ENCODE data around the gene GTF2IRD2. TPM values are rescaled to one million over a fixed set of nuclear protein-coding genes. Genes with fewer than 3 reads are reported as not detected.
"Not testable (repeated sequence)": the region's sequence is repeated elsewhere in the genome, so short reads cannot be mapped to it uniquely, and the experiment has no call there.

GTF2IRD2 gene
- 0.72 and 0.74 TPM in 2 replicates for total RNA-seq (2014; rRNA removed; shearing (Covaris generic); ENCODE audit: low replicate concordance)

DNA sequence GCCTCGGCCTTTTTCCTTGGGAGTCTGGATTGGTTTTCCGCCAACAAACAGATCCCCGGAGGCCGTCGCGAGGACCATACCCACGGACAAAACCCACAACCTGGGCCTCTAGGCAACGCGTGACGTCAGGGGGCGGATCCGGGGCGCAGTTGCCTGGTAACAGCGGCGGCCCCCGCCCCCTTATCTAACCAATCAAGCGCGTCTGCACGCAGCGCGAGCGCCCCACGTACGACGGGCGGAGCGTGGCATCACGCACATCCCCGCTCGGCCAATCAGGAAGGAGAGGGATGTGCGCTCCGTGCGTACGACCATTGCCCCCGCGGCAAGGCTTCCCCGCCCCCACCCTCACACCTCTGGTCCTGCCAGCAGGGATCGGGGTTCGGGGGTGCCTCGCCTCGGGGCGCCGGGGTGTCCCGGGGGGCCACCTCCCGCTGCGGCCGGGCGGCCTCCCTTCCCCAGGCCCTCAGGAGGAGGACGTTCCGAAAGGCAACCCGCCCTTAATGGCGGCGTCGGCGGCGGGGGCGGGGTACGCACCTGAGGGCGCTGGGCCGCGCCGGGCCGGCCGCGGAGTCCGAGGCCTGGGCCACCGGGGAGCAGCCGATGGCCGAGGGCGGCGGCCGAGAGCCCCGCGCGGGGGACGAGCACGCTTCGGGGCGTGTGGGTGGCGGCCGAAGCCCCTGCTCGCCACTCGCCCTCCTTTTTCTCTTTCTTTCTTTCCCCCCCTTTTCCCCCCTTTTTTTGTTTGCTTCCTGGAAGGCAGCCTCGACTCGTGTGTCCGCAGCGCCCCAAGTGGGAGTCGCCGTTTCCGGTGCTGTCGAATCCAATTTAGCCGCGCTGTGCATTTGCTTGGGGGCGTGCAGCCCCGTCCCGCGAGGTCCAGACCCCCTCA, at the start of gene GTF2IRD2:
TSS of gene GTF2IRD2 (minus strand) at position 773 of the 889 bp plus-strand sequence. CDS start 15,227 bp downstream, outside the sequence.
- H3K4me3 ChIP-seq = not testable (repeated sequence)

DNA sequence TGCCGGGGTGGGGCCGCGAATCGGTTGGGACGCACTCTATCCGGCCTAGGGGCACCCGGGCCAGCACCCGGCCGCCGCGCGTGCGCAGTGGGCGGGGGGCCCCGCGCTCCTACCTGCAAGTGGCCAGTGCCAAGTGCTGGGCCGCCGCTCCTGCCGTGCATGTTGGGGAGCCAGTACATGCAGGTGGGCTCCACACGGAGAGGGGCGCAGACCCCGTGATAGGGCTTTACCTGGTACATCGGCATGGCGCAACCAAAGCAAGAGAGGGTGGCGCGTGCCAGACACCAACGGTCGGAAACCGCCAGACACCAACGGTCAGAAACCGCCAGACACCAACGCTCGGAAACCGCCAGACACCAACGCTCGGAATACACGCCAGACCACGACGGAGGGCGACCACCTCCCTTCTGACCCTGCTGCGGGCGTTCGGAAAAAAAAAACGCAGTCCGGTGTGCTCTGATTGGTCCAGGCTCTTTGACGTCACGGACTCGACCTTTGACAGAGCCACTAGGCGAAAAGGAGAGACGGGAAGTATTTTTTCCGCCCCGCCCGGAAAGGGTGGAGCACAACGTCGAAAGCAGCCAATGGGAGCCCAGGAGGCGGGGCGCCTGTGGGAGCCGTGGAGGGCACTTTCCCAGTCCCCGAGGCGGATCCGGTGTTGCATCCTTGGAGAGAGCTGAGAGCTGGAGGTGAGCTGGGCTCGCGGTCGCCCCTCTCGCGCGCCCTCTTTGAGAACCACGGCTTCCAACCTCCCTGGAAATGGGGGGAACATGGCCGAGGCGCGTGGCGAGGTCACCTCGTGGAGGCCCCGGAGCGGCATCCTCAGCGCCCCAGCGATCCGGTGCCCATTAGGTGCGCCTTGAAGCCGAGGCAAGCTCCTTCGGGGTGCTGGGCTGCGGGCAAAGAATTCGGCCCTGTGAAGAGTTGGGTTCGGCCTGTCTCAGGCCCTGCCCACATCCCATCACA, 39.0 kb upstream of the GTF2IRD2 start:
- not testable (repeated sequence) for H3K27me3 ChIP-seq, H3K36me3 ChIP-seq, H3K9me3 ChIP-seq
- DNase-seq = peak; percentile 82
- H3K4me3 ChIP-seq = peak overlapping the region; percentile 71

More for the DNA sequence above, at the start of gene GTF2IRD2:
- H3K9me3 ChIP-seq, DNase-seq, H3K27me3 ChIP-seq, H3K36me3 ChIP-seq: not testable (repeated sequence)

DNA sequence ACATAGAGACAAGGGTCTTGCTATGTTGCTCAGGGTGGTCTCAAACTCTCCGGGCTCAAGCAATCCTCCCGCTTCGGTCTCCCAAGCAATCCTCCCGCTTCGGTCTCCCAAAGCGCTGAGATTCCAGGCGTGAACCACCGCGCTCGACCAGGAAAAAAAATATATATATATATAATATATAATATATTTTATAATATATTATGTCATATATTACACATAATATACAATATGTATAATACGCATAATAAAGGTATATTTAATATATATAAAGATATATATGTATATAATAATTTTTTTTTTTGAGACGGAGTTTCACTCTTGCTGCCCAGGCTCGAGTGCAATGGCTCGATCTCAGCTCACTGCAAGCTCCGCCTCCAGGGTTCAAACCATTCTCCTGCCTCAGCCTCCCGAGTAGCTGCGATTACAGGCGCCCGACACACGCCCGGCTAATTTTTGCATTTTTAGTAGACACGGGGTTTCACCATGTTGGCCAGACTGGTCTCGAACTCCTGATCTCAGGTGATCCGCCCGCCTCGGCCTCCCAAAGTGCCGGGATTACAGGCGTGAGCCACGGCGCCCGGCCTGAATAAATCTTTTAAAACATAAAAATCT, 38.2 kb upstream of the GTF2IRD2 start:
- not testable (repeated sequence) for DNase-seq

DNA sequence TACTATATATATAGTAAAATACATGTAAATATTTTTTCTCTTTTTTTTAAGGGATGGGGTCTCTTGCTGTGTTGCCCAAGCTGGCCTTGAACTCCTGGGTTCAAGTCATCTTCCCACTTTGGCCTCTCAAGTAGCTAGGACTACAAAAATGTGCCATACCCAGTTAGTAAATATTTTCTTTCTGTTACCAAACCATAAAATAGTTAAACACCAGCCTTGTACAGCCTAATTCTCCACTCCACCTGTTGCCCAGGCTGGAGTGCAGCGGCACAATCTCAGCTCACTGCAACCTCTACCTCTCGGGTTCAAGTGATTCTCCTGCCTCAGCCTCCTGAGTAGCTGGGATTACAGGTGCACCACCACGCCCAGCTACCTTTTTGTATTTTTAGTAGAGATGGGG, 33.9 kb upstream of the GTF2IRD2 start:
- DNase-seq, H3K36me3 ChIP-seq, H3K9me3 ChIP-seq, H3K4me3 ChIP-seq, H3K27me3 ChIP-seq: not testable (repeated sequence)

More for the DNA sequence above, 38.2 kb upstream of the GTF2IRD2 start:
- H3K27me3 ChIP-seq, H3K9me3 ChIP-seq, H3K4me3 ChIP-seq, H3K36me3 ChIP-seq: not testable (repeated sequence)

- H3K36me3 ChIP-seq, H3K27me3 ChIP-seq, DNase-seq, H3K9me3 ChIP-seq, H3K4me3 ChIP-seq: not testable (repeated sequence)
Observed at GRCh38 chr7:74882110-74882509, 30.7 kb upstream of the GTF2IRD2 start.

DNA sequence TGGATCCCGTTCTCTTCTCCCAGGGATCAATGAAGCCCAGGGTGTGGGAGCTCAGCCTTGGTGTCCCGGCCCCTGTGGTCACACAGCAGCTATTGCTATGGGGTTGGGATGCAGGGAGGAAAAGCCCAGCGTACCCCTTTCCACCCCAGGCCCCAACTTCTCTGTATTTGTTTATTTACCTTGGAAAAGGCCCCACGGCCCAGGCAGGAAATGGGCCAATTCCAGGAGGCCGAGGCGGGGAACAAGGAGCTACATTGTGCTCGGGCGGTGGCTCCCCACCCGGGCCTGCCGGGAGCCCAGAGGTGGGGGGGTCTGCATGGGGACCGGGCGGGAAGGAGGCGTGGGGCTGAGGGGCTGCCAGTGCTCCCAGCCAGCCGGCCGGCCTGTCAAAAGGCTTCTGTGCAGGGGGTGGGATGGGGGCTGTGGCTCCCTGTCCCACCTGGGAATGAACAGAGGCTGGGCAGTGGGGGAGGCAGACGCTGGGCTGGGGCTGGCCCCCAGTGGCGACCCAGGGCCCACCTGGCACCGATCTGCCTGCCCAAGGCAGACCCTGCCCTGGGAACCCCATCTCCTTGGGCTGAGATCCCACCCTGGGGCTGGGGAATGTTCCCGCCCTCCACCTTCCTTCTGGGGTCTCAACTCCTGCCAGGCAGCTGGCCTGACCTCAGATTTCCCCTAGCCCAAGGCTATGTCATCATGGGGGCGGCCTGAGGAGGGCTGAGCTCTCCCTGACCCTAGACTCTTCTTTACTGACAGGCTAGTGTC, 23.5 kb upstream of the GTF2IRD2 start:
- not testable (repeated sequence) for H3K36me3 ChIP-seq, H3K27me3 ChIP-seq, DNase-seq, H3K9me3 ChIP-seq, H3K4me3 ChIP-seq

DNA sequence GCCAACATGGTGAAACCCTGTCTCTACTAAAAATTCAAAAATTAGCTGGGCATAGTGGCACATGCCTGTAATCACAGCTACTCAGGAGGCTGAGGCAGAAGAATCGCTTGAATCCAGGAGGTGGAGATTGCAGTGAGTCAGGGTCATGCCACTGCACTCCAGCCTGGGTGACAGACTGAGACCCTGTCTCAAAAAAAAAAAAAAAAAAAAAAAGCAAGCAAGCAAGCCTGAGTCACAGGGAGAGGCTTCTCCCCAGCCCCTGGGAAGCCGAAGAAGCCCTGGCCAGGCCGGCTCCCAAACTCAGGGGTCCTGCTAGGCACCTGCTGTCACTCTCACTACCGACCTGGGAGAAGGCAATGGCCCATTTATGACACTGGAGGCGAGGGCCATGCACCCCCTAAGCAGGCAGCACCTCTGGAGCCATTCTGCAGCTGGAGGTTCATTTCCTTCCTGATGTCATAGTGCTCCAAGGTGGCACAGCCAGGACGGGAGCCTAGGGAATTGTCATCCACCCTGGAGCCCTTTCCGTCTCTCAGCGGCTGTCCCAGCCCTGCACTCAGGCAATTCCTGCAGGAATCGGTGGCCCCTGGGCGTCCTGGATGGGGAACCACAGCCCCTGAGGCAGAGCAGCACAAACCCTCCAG, 22.8 kb upstream of the GTF2IRD2 start:
- H3K27me3 ChIP-seq, H3K4me3 ChIP-seq, DNase-seq, H3K9me3 ChIP-seq, H3K36me3 ChIP-seq: not testable (repeated sequence)

DNA sequence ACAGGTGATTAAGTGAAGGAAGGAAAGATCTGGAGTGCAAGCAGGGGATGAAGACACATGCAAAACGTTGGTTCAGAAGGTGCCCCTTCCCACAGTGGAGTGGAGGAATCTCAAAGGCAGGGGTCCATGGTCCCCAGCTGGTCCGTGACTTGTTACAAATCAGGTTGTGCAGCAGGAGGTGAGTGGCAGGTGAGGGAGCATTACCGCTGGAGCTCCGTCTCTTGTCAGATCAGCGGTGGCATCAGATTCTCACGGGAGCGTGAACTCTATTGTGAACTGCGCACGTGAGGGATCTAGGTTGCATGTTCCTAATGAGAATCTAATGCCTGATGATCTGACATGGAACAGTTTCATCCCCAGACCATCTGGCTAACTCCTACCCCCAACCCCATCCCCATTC, 21.1 kb upstream of the GTF2IRD2 start:
- not testable (repeated sequence) for H3K36me3 ChIP-seq, H3K27me3 ChIP-seq, H3K4me3 ChIP-seq, H3K9me3 ChIP-seq, DNase-seq

DNA sequence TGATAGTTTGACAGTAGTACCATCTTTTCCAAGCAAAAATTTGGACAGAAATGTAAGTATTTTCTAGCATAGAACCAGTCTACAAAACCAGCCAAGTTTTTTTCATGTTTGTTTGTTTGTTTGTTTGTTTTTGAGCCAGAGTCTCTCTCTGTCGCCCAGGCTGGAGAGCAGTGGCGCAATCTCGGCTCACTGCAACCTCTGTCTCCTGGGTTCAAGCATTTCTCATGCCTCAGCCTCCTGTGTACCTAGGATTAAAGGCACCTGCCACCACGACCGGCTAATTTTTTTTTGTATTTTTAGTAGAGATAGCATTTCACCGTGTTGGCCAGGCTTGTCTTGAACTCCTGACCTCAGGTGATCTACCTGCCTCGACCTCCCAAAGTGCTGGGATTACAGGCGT, 14.4 kb upstream of the GTF2IRD2 start:
- not testable (repeated sequence) for H3K9me3 ChIP-seq, H3K27me3 ChIP-seq, H3K4me3 ChIP-seq, H3K36me3 ChIP-seq, DNase-seq

DNA sequence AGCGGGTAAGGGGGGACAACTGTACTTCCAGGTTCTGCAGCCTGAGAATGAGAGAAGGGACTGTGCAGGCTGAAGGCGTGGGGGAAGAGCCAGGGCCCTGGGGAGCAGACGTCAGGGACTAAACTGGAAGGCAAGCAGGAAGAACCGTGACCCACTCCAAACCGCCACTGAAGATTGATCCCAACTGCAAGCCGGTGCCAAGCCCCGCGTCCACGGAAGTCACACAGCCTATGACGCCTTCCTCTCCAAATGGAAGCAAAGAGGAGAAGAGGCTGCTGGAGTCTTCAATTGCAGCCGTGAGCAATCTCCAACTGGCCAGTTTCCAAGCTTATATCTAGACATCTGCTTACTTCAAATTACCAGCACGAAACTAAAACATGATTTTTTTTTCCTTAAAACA, 1.6 kb downstream of the GTF2IRD2 start:
- H3K27me3 ChIP-seq, H3K9me3 ChIP-seq, H3K4me3 ChIP-seq, DNase-seq, H3K36me3 ChIP-seq: not testable (repeated sequence)

DNA sequence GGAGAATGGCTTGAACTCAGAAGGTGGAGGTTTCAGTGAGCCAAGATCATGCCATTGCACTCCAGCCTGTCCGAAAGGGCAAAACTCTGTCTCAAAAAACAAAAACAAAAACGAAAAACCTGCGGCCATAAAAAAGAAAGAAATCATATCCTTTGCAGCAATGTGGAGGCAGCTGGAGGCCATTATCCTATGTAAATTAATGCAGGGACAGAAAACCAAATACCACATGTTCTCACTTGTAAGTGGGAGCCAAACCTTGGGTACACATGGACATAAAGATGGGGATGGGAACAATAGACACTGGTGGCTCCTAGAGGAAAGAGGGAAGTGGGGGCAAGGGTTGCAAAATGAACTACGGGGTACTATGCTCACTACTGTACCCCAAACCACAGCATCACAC, 21.0 kb downstream of the GTF2IRD2 start:
- not testable (repeated sequence) for H3K36me3 ChIP-seq, H3K4me3 ChIP-seq, H3K27me3 ChIP-seq, H3K9me3 ChIP-seq, DNase-seq

- not testable (repeated sequence) for H3K9me3 ChIP-seq, H3K36me3 ChIP-seq, H3K4me3 ChIP-seq, DNase-seq, H3K27me3 ChIP-seq
Observed at GRCh38 chr7:74829959-74830358, 21.4 kb downstream of the GTF2IRD2 start.

GRCh38 chr7:74821259-74821658, 30.1 kb downstream of the GTF2IRD2 start:
- not testable (repeated sequence) for H3K27me3 ChIP-seq, DNase-seq, H3K9me3 ChIP-seq, H3K4me3 ChIP-seq, H3K36me3 ChIP-seq

GRCh38 chr7:74820146-74820805, 31.1 kb downstream of the GTF2IRD2 start:
- H3K36me3 ChIP-seq, H3K9me3 ChIP-seq, DNase-seq, H3K27me3 ChIP-seq, H3K4me3 ChIP-seq: not testable (repeated sequence)

DNA sequence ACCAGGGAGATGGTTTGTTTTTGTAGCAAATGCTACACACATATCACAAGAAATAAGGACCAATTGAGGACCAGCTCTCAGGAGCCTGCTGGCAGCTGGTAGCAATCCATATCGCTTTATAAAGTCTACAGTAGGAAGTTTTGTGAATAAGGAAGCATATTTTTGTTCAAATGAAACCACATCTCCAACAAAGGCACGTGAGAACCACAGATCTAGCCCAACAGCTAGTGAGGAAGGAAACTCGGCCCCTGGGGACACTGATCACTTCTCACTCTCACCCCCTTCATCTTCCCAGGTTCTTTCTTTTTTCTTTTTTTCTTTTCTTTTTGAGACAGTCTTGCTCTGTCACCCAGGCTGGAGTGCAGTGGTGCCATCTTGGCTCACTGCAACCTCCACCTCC, 35.5 kb downstream of the GTF2IRD2 start:
- H3K9me3 ChIP-seq, H3K4me3 ChIP-seq, DNase-seq, H3K36me3 ChIP-seq, H3K27me3 ChIP-seq: not testable (repeated sequence)

Measured in MG63 (cell line).